SK-N-SH treated with all-trans-retinoic acid at 6 μM for 48 hours (cell line): ENCODE results near the gene PKD1.

ENCODE experiments used
- ATAC-seq: fragments of 200-7000 bp; cut with Tn5 transposase; 3 replicates; pipeline ENCODE4 v1.9.1; 2020; ENCODE audit warnings: mild to moderate bottlenecking, moderate library complexity
- ARNTL ChIP-seq: fragments of 450-650 bp; formaldehyde crosslinking; IDR thresholded peaks from 2 replicates; pipeline ENCODE4 v1.5.0; 2020; ENCODE audit warnings: low read depth, mild to moderate bottlenecking, moderate library complexity, borderline replicate concordance
- CSDC2 ChIP-seq: fragments of 250-450 bp; sonication (Bioruptor Pico); IDR thresholded peaks from 2 replicates; pipeline ENCODE4 v1.5.0; 2020; ENCODE audit warnings: mild to moderate bottlenecking, moderate library complexity
- CSRNP3 ChIP-seq: fragments of 250-450 bp; sonication (Bioruptor Pico); IDR thresholded peaks from 2 replicates; pipeline ENCODE4 v1.5.1; 2021; ENCODE audit warnings: mild to moderate bottlenecking, moderate library complexity
- ESRRG ChIP-seq: fragments of 250-450 bp; sonication (Bioruptor Pico); IDR thresholded peaks from 2 replicates; pipeline ENCODE4 v1.6.1; 2021; ENCODE audit warnings: mild to moderate bottlenecking
- GLIS3 ChIP-seq: fragments of 250-450 bp; sonication (Bioruptor Pico); IDR thresholded peaks from 2 replicates; pipeline ENCODE4 v1.5.0; 2020; ENCODE audit warnings: mild to moderate bottlenecking, moderate library complexity
- ISL1 ChIP-seq: fragments of 250-450 bp; sonication (Bioruptor Pico); IDR thresholded peaks from 2 replicates; pipeline ENCODE4 v2.1.2; 2022; ENCODE audit warnings: mild to moderate bottlenecking, moderate library complexity
- OSR1 ChIP-seq: fragments of 250-450 bp; sonication (Bioruptor Pico); IDR thresholded peaks from 2 replicates; pipeline ENCODE4 v1.8.0; 2022; ENCODE audit warnings: moderate library complexity, mild to moderate bottlenecking, inconsistent platforms
- PATZ1 ChIP-seq: fragments of 250-450 bp; sonication (Bioruptor Pico); IDR thresholded peaks from 2 replicates; pipeline ENCODE4 v1.8.0; 2020; ENCODE audit warnings: mild to moderate bottlenecking, moderate library complexity, borderline replicate concordance
- PPARA ChIP-seq: fragments of 250-450 bp; sonication (Bioruptor Pico); IDR thresholded peaks from 2 replicates; pipeline ENCODE4 v1.5.0; 2020; ENCODE audit warnings: mild to moderate bottlenecking, borderline replicate concordance
- RARB ChIP-seq: fragments of 250-450 bp; sonication (Bioruptor Pico); IDR thresholded peaks from 2 replicates; pipeline ENCODE4 v1.8.0; 2021; ENCODE audit warnings: mild to moderate bottlenecking, moderate library complexity
- TCF4 ChIP-seq: fragments of 250-450 bp; sonication (Bioruptor Pico); IDR thresholded peaks from 2 replicates; pipeline ENCODE4 v1.8.0; 2021; ENCODE audit warnings: mild to moderate bottlenecking, moderate library complexity, borderline replicate concordance
- TOX ChIP-seq: fragments of 250-450 bp; sonication (Bioruptor Pico); IDR thresholded peaks from 2 replicates; pipeline ENCODE4 v1.8.0; 2021; ENCODE audit warnings: mild to moderate bottlenecking, moderate library complexity, borderline replicate concordance
- TSHZ2 ChIP-seq: fragments of 250-450 bp; sonication (Bioruptor Pico); IDR thresholded peaks from 2 replicates; pipeline ENCODE4 v1.5.0; 2020; ENCODE audit warnings: mild to moderate bottlenecking, moderate library complexity
- ZC3H10 ChIP-seq: fragments of 250-450 bp; sonication (Bioruptor Pico); IDR thresholded peaks from 2 replicates; pipeline ENCODE4 v1.5.1; 2021; ENCODE audit warnings: mild to moderate bottlenecking, moderate library complexity
- ZFP3 ChIP-seq: fragments of 250-450 bp; sonication (Bioruptor Pico); IDR thresholded peaks from 2 replicates; pipeline ENCODE4 v1.5.0; 2020; ENCODE audit warnings: mild to moderate bottlenecking, moderate library complexity
- ZFP30 ChIP-seq: fragments of 450-650 bp; formaldehyde crosslinking; IDR thresholded peaks from 2 replicates; pipeline ENCODE4 v1.5.0; 2022; ENCODE audit warnings: mild to moderate bottlenecking, moderate library complexity
- ZNF565 ChIP-seq: fragments of 450-650 bp; formaldehyde crosslinking; conservative IDR thresholded peaks from 2 replicates; pipeline ENCODE4 v1.5.0; 2020; ENCODE audit warnings: low read depth, mild to moderate bottlenecking, moderate library complexity
- ZNF70 ChIP-seq: fragments of 450-650 bp; formaldehyde crosslinking; IDR thresholded peaks from 2 replicates; pipeline ENCODE4 v1.5.0; 2020; ENCODE audit warnings: mild to moderate bottlenecking, moderate library complexity
- ZNF8 ChIP-seq: fragments of 450-650 bp; formaldehyde crosslinking; IDR thresholded peaks from 2 replicates; pipeline ENCODE4 v1.5.0; 2020; ENCODE audit warnings: mild to moderate bottlenecking, moderate library complexity
- TF ChIP-seq, protein P1 (sequence below): fragments of 250-450 bp; sonication (Bioruptor Pico); IDR thresholded peaks from 2 replicates; pipeline ENCODE4 v1.5.1; 2020; ENCODE audit warnings: low read depth, mild to moderate bottlenecking, moderate library complexity
- TF ChIP-seq, protein P2 (sequence below): fragments of 250-450 bp; sonication (Bioruptor Pico); IDR thresholded peaks from 2 replicates; pipeline ENCODE4 v1.8.0; 2021; ENCODE audit warnings: low read depth, mild to moderate bottlenecking, moderate library complexity, borderline replicate concordance

Gene PKD1

GRCh38 chr16:2092866-2093265, 42.8 kb downstream of the PKD1 start:
- ATAC-seq: no peak
- no peak for TF ChIP-seq ZNF565 (CRISPR knock-in tag)
- no peak for TF ChIP-seq ZC3H10 (CRISPR knock-in tag)
- TF ChIP-seq ARNTL (CRISPR knock-in tag): no peak
- TF ChIP-seq TCF4 (CRISPR knock-in tag): no peak
- TF ChIP-seq GLIS3 (CRISPR knock-in tag): no peak
- no peak for TF ChIP-seq OSR1 (CRISPR knock-in tag)
- no peak for TF ChIP-seq TOX
- no peak for TF ChIP-seq CSDC2 (CRISPR knock-in tag)
- TF ChIP-seq ZFP3: no peak
- no peak for TF ChIP-seq PATZ1 (CRISPR knock-in tag)
- TF ChIP-seq PPARA (CRISPR knock-in tag): no peak
- TF ChIP-seq ESRRG (CRISPR knock-in tag): no peak

DNA sequence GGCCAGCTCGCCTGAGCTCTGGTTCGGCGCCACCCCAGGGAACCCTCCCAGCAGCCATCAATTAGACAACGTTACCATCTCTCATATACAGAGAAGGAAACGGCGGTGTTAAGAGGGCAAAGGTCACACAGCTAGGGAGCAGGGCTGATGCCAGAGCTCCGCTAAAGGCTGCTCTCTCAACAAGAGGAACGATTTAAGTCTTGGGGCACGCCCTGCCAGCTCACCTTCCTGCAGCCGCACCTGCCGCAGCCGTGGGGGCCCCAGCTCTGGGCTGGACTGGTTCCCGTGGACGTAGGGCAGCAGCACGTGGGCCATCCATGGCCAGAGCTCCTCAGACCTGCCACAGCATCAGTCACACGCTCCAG, 43.5 kb downstream of the PKD1 start:
- no peak for ATAC-seq
- no peak for TF ChIP-seq ZFP30 (CRISPR knock-in tag)
- TF ChIP-seq, protein P1, sequence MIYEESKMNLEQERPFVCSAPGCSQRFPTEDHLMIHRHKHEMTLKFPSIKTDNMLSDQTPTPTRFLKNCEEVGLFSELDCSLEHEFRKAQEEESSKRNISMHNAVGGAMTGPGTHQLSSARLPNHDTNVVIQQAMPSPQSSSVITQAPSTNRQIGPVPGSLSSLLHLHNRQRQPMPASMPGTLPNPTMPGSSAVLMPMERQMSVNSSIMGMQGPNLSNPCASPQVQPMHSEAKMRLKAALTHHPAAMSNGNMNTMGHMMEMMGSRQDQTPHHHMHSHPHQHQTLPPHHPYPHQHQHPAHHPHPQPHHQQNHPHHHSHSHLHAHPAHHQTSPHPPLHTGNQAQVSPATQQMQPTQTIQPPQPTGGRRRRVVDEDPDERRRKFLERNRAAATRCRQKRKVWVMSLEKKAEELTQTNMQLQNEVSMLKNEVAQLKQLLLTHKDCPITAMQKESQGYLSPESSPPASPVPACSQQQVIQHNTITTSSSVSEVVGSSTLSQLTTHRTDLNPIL (CRISPR knock-in tag): no peak
- TF ChIP-seq, all 23 proteins: peak for 0

DNA sequence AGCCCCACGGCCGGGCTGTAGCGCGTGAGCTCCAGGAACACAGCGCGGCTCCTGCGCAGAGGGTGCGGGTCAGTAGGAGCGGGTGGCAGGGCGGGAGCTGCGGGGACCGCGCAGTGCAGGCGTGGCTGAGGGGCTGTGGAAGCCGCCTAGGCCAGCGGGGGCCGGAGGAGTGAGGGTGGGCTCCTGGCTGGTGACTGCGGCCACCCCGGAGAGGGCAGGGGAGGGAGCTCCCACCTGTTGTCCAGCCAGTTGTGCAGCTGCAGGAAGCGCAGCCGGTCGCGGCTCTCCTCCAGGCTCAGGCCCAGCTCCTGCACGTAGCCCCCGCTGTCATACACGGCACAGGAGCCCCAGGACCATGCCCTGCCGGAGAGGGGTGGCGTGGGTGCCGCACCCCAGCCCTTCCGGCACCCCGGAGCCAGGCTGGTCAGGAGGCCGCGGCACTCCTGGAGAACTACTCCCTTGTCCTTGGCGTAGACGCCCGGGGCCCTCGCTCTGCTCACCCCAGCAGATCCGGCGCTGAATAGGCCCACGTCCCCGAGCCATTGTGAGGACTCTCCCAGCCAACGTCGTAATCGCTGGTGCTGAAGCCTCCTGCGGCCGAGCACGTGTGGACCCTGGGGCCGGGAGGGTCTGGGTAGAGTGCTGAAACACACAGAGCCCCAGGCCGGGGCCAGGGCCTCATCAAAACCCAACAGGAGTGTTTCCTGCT, 44.0 kb downstream of the PKD1 start:
- ATAC-seq: no peak
- TF ChIP-seq ZFP30 (CRISPR knock-in tag) (no peak), ZNF8 (CRISPR knock-in tag) (no peak), CSDC2 (CRISPR knock-in tag) (no peak), ZNF70 (no peak), GLIS3 (CRISPR knock-in tag) (no peak), TOX (no peak), ISL1 (CRISPR knock-in tag) (no peak), OSR1 (CRISPR knock-in tag) (no peak), ZC3H10 (CRISPR knock-in tag) (no peak), ESRRG (CRISPR knock-in tag) (no peak), TCF4 (CRISPR knock-in tag) (no peak), ARNTL (CRISPR knock-in tag) (no peak)
- TF ChIP-seq, protein P1 (CRISPR knock-in tag): no peak
- TF ChIP-seq, protein P2, sequence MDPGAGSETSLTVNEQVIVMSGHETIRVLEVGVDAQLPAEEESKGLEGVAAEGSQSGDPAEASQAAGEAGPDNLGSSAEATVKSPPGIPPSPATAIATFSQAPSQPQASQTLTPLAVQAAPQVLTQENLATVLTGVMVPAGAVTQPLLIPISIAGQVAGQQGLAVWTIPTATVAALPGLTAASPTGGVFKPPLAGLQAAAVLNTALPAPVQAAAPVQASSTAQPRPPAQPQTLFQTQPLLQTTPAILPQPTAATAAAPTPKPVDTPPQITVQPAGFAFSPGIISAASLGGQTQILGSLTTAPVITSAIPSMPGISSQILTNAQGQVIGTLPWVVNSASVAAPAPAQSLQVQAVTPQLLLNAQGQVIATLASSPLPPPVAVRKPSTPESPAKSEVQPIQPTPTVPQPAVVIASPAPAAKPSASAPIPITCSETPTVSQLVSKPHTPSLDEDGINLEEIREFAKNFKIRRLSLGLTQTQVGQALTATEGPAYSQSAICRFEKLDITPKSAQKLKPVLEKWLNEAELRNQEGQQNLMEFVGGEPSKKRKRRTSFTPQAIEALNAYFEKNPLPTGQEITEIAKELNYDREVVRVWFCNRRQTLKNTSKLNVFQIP (CRISPR knock-in tag): no peak

GRCh38 chr16:2090777-2091546, 44.7 kb downstream of the PKD1 start:
- ATAC-seq: no peak
- no peak for TF ChIP-seq GLIS3 (CRISPR knock-in tag)
- TF ChIP-seq ARNTL (CRISPR knock-in tag): no peak
- no peak for TF ChIP-seq RARB (CRISPR knock-in tag)
- no peak for TF ChIP-seq ZNF70
- TF ChIP-seq PATZ1 (CRISPR knock-in tag): no peak
- no peak for TF ChIP-seq TSHZ2
- TF ChIP-seq CSRNP3 (CRISPR knock-in tag): no peak
- no peak for TF ChIP-seq TOX
- TF ChIP-seq CSDC2 (CRISPR knock-in tag): no peak
- TF ChIP-seq TCF4 (CRISPR knock-in tag): no peak
- no peak for TF ChIP-seq PPARA (CRISPR knock-in tag)
